B cell (primary cell): ENCODE data around the gene PAPLN.

Experiments used
- CTCF ChIP-seq: fragments of 200-600 bp; IDR thresholded peaks from one replicate; pipeline ENCODE4 v1.8.0; 2022; ENCODE audit warnings: antibody characterized with exemption, mild to moderate bottlenecking
- EZH2 ChIP-seq: IDR thresholded peaks from 2 replicates; pipeline ENCODE4 v1.6.1; 2012; ENCODE audit warnings: borderline replicate concordance, low read depth, mild to moderate bottlenecking, moderate library complexity, low read length; ENCODE audit not compliant: insufficient read depth, poor library complexity, severe bottlenecking

- no peak for TF ChIP-seq CTCF
- no peak for TF ChIP-seq EZH2
These were observed 17.2 kb upstream of the PAPLN start for GRCh38 chr14:73220061-73220460.
